Gastrocnemius medialis (tissue), 4 donors: ENCODE measurements around the gene ALKBH6.

ENCODE experiments used
- POLR2A ChIP-seq, 2 donors: fragments of 450-650 bp; IDR thresholded peaks; one replicate each; pipeline ENCODE4 v1.6.1; 2017; ENCODE audit warnings: antibody characterized with exemption in 2 of 2, mild to moderate bottlenecking in 2 of 2, moderate library complexity in 2 of 2
- TF ChIP-seq, protein P1 (sequence below), 5 experiments: fragments of 450-650 bp in 3 of 5; fragments of 200-600 bp in 2 of 5; sonication (generic) in 2 of 5; IDR thresholded peaks in 4 of 5; conservative IDR thresholded peaks in 1 of 5; 1 replicate in 4 of 5; 2 replicates in 1 of 5; pipeline ENCODE4 v1.5.1; 2016 to 2019; ENCODE audit warnings: antibody characterized with exemption in 5 of 5, mild to moderate bottlenecking in 3 of 5, moderate library complexity in 3 of 5

DNA sequence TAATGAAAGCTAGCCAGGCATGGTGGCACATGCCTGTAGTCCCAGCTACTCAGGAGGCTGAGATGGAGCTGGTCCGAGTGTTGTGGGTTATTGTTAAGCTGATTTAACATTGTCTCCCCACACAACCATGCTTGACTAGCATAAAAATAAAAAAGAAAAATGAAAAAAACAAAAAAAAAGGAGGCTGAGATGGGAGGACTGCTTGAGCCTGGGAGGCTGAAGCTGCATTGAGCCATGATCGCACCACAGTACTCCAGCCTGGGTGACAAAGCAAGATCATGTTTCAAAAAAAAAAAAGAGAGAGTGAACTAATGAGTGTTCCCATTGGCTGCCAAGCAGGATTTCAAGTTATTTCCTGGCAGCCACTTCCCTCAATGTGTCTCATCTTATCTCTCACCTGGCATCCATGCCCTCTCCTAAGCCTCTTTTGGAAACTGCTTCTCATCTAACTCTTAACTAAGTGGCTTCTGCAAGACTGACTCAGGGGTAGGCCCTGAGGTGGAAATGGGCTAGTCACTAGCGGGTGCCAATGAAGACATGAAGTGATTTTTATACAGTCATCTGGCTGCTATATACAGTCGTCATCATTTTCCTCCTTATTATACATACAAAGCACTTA is 35.2 kb upstream of the ALKBH6 start:
- TF ChIP-seq, protein P1, sequence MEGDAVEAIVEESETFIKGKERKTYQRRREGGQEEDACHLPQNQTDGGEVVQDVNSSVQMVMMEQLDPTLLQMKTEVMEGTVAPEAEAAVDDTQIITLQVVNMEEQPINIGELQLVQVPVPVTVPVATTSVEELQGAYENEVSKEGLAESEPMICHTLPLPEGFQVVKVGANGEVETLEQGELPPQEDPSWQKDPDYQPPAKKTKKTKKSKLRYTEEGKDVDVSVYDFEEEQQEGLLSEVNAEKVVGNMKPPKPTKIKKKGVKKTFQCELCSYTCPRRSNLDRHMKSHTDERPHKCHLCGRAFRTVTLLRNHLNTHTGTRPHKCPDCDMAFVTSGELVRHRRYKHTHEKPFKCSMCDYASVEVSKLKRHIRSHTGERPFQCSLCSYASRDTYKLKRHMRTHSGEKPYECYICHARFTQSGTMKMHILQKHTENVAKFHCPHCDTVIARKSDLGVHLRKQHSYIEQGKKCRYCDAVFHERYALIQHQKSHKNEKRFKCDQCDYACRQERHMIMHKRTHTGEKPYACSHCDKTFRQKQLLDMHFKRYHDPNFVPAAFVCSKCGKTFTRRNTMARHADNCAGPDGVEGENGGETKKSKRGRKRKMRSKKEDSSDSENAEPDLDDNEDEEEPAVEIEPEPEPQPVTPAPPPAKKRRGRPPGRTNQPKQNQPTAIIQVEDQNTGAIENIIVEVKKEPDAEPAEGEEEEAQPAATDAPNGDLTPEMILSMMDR (IDR thresholded peaks at IDR 0.05 in 4 of 5, conservative IDR thresholded peaks at IDR 0.05 in 1 of 5) = no peak
- no peak for TF ChIP-seq POLR2A (IDR thresholded peaks at IDR 0.05)
